ENCODE results near the gene COMP. TPM values are rescaled to one million over a fixed set of nuclear protein-coding genes. Genes with fewer than 3 reads are reported as not detected.
A peak's percentile ranks its signal among the peaks of the same experiment; 100 is the strongest.

COMP gene
- total RNA-seq (2021; ENCODE audit: unreplicated experiment) (0.69 TPM), Bru-seq, nascent RNA (percentile 13 among the genes with signal in this experiment), BruChase-seq, experiment 1, labeled RNA remaining after a 2-hour chase (percentile 19 among the genes with signal in this experiment), BruChase-seq, experiment 2, labeled RNA remaining after a 6-hour chase (percentile 9 among the genes with signal in this experiment)
- 0.80 TPM for polyA plus RNA-seq (2012; ENCODE audit: insufficient read length)
- long read RNA-seq, partial matches to known transcripts, result 1 of 3 reads
- long read RNA-seq, other reads (novel, unspliced or antisense), result 0 of 3 reads

DNA sequence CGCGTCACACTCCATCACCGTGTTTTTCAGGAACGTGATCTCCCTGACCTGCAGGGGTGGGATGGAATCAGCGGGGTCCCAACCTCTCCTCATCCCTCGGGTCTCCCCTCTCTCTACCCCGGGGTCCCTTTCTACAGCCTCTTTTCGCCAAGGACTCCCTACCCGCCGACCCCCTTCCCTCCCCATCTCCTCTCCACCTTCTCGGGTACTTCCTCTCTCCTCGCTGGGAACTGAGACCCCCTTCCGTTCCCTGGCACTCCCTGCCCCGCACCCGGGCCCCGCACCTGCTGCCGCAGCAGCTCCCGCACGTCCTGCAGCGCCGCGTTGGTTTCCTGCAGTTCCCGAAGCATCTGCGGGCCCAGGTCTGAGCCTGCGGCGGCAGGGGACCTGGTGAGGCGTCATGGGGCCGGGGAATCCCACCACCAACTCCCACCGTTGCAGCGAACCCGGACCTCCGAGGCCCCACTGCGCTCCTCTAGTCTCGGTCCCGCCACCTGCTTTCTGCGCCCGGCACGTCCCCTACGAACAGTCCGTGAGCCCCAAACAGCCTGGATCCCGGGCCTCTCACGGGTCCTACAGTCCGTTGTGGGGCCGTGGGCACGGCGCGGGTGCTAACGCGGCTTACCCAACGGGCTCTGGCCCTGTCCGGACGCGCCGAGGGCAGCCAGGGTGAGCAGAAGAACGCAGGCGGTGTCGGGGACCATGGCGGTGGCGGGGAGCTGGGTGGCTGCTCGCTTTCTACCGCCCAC lies at the start of gene COMP:
Gene COMP, minus strand, starts transcription at position 740 of the 749 bp plus-strand sequence. Its CDS starts 36 bp downstream, at position 704.
- ATAC-seq (no peak), DNase-seq (ENCODE audit: low read depth, low spot score) (no peak)
- BruUV-seq (replicated peaks), result no TSS peak
- POLR2A ChIA-PET, result no interaction called here
- H3K27me3 ChIP-seq (ENCODE audit: control insufficient read depth, insufficient read depth, low read length), result no peaks in the 10 kb centered on the region; the same call in 1 of the 2 replicates
- no peak within 1 kb of the TSS for H3K27ac ChIP-seq (ENCODE audit: low read length)
- intact Hi-C loops (cut with micrococcal nuclease; ENCODE audit: unreplicated experiment), result no loop called here
- H3K36me3 ChIP-seq (ENCODE audit: control insufficient read depth, insufficient read depth, low read length), result no peaks in the 10 kb centered on the region
- CTCF ChIA-PET, result interaction anchor here (0.6 kb wide), 1 partner anchor 72 kb away, joined by 3 read pairs; no protein-coding TSS in a partner anchor
- in situ Hi-C loops (cut with HindIII; ENCODE audit: low pct_unique_long_range_greater_than_20kb, low sequenced_read_pairs), result no loop called here
- no peaks in the 10 kb centered on the region for H3K9me3 ChIP-seq (ENCODE audit: control insufficient read depth, insufficient read depth, low read depth, low read length)
- TF ChIP-seq, protein P1, sequence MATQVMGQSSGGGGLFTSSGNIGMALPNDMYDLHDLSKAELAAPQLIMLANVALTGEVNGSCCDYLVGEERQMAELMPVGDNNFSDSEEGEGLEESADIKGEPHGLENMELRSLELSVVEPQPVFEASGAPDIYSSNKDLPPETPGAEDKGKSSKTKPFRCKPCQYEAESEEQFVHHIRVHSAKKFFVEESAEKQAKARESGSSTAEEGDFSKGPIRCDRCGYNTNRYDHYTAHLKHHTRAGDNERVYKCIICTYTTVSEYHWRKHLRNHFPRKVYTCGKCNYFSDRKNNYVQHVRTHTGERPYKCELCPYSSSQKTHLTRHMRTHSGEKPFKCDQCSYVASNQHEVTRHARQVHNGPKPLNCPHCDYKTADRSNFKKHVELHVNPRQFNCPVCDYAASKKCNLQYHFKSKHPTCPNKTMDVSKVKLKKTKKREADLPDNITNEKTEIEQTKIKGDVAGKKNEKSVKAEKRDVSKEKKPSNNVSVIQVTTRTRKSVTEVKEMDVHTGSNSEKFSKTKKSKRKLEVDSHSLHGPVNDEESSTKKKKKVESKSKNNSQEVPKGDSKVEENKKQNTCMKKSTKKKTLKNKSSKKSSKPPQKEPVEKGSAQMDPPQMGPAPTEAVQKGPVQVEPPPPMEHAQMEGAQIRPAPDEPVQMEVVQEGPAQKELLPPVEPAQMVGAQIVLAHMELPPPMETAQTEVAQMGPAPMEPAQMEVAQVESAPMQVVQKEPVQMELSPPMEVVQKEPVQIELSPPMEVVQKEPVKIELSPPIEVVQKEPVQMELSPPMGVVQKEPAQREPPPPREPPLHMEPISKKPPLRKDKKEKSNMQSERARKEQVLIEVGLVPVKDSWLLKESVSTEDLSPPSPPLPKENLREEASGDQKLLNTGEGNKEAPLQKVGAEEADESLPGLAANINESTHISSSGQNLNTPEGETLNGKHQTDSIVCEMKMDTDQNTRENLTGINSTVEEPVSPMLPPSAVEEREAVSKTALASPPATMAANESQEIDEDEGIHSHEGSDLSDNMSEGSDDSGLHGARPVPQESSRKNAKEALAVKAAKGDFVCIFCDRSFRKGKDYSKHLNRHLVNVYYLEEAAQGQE (IDR thresholded peaks at IDR 0.05; ENCODE audit: insufficient read depth in 1 of 2, low read depth in 2 of 2, low read length in 1 of 2), result no peak
- TF ChIP-seq SIN3A (IDR thresholded peaks at IDR 0.05; ENCODE audit: borderline replicate concordance, insufficient read depth, low read depth, low read length) (no peak), POLR2AphosphoS5 (IDR thresholded peaks at IDR 0.05; ENCODE audit: low read depth, low read length) (no peak), TCF7L2 (IDR thresholded peaks at IDR 0.05; ENCODE audit: low read depth, low read length) (no peak)
- TF ChIP-seq, protein P2, sequence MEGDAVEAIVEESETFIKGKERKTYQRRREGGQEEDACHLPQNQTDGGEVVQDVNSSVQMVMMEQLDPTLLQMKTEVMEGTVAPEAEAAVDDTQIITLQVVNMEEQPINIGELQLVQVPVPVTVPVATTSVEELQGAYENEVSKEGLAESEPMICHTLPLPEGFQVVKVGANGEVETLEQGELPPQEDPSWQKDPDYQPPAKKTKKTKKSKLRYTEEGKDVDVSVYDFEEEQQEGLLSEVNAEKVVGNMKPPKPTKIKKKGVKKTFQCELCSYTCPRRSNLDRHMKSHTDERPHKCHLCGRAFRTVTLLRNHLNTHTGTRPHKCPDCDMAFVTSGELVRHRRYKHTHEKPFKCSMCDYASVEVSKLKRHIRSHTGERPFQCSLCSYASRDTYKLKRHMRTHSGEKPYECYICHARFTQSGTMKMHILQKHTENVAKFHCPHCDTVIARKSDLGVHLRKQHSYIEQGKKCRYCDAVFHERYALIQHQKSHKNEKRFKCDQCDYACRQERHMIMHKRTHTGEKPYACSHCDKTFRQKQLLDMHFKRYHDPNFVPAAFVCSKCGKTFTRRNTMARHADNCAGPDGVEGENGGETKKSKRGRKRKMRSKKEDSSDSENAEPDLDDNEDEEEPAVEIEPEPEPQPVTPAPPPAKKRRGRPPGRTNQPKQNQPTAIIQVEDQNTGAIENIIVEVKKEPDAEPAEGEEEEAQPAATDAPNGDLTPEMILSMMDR (IDR thresholded peaks at IDR 0.05), result no peak
- H3K4me1 ChIP-seq (ENCODE audit: control insufficient read depth, insufficient read depth, low read length), result no peaks in the 10 kb centered on the region
- peak within 1 kb of the TSS; percentile 32 to 48 for H3K4me3 ChIP-seq (ENCODE audit: low read depth in 2 of 2, low read length in 2 of 2)

DNA sequence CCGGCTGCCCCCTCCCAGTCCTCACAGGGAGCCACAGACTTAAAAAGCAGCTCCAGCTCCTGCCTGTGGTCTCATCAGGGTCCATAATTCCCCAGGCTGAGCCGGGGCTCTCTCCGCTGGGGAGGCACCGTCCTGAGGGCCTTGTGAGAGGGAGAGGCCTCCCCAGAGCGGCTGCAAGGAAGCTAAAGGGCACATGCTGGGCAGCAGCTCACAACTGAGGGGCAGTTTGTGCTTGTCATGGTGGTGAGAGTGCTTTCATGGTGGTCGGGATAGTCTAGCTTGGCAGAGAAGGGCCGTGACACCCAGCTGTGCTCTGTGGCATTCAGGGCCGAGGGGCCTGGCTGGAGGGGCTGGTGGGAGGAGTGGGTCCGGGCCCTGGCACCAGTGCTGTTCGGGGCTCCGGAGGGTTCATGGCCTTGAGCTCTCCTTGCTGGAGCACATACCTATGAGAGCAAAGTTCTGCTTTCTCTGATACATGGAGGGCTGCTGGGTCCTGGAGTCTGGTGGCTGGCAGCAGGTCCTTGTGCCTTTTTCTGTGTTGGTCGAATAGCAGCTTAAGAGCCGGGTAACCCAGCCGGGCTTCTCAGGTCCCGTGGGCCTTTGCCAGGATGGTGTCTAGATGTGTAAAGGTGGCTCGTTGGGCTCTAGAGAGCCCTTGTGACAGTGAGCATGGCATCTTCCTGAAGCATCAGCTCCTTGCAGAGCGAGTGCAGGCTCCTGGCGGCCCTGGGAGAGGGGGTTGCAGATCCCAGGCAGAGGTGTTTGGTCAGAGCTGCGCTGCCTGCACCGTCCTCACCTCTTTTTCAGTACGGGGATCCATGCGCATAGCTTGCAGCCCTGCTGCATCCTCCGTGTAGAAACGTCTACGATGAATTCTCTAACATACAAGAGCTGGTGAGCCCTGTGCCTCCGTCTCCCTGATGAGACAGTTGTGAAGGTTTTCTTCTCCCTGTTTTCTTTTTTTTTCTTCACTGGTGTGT lies 49.5 kb upstream of the COMP start:
- intact Hi-C loops (cut with micrococcal nuclease; ENCODE audit: unreplicated experiment), result loop anchor here (10.0 kb wide), 1 partner anchor 56 kb away; no protein-coding TSS in a partner anchor
- TF ChIP-seq POLR2AphosphoS5 (IDR thresholded peaks at IDR 0.05; ENCODE audit: low read depth, low read length) (no peak), SIN3A (IDR thresholded peaks at IDR 0.05; ENCODE audit: borderline replicate concordance, insufficient read depth, low read depth, low read length) (no peak), TCF7L2 (IDR thresholded peaks at IDR 0.05; ENCODE audit: low read depth, low read length) (no peak)
- TF ChIP-seq, protein P1 (IDR thresholded peaks at IDR 0.05; ENCODE audit: insufficient read depth in 1 of 2, low read depth in 2 of 2, low read length in 1 of 2), result no peak
- TF ChIP-seq, protein P2 (IDR thresholded peaks at IDR 0.05), result no peak
- ChIA-PET POLR2A (no interaction called here), CTCF (no interaction called here)
- H3K4me3 ChIP-seq (ENCODE audit: low read depth in 2 of 2, low read length in 2 of 2), result no peak overlapping the region
- H3K4me1 ChIP-seq (ENCODE audit: control insufficient read depth, insufficient read depth, low read length), result peaks cover 3% of the 10 kb centered on the region; the same call in 1 of the 2 replicates
- H3K9me3 ChIP-seq (ENCODE audit: control insufficient read depth, insufficient read depth, low read depth, low read length), result no peaks in the 10 kb centered on the region
- no peaks in the 10 kb centered on the region for H3K27me3 ChIP-seq (ENCODE audit: control insufficient read depth, insufficient read depth, low read length)
- BruUV-seq (replicated peaks), result no TSS peak
- DNase-seq (ENCODE audit: low read depth, low spot score) (no peak), ATAC-seq (peak; percentile 46; the same call in 1 of the 2 replicates)
- in situ Hi-C loops (cut with HindIII; ENCODE audit: low pct_unique_long_range_greater_than_20kb, low sequenced_read_pairs), result no loop called here
- no peaks in the 10 kb centered on the region; the same call in 1 of the 2 replicates for H3K36me3 ChIP-seq (ENCODE audit: control insufficient read depth, insufficient read depth, low read length)
- H3K27ac ChIP-seq (ENCODE audit: low read length), result no peak overlapping the region
